ENCODE results near the gene TMEM63C. TPM values are rescaled to one million over a fixed set of nuclear protein-coding genes. Genes with fewer than 3 reads are reported as not detected.

The TMEM63C gene
- total RNA-seq, 3 donors from 2014 or later (not counting 1 experiment from before 2014, with no cell fraction given) = 1.5 to 5.1 (median 2.1) TPM

DNA sequence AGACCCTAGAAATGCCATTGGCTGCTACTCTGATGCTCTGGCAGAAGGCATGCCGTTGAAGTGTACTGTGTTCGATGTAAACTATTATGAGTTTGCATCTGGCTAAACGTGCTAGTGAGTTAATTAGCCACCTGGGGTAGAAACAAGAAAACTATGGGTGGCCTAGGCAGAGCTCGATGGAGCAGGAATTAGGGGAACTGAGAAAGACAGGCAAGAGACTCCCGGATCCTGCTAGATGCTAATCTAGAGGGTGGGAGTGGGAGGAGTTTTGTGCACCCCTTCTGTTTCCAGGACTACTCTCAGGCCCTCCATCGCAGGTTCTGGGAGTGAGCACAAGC, 32.0 kb downstream of the TMEM63C start:
- Histone ChIP-seq H3K4me3 (ENCODE audit: low read length) (no peak overlapping the region), H3K27ac (ENCODE audit: low read length) (no peak overlapping the region), H3K4me1 (ENCODE audit: control insufficient read depth, insufficient read depth, low read length) (no peaks in the 10 kb centered on the region), H3K27me3 (ENCODE audit: control insufficient read depth, insufficient read depth, low read length) (no peaks in the 10 kb centered on the region), H3K36me3 (ENCODE audit: control insufficient read depth, insufficient read depth, low read length) (no peaks in the 10 kb centered on the region), H3K9me3 (ENCODE audit: control insufficient read depth, insufficient read depth, low read length) (no peaks in the 10 kb centered on the region)
- Mint-ChIP-seq H3K27ac (no peak overlapping the region), H3K4me1 (peaks cover 0 to 3% of the 10 kb centered on the region in 2 donors), H3K36me3 (no peaks in the 10 kb centered on the region), H3K4me3 (no peak overlapping the region), H3K27me3 (ENCODE audit: low read depth in 2 of 2) (peaks cover 26 to 35% of the 10 kb centered on the region in 2 donors), H3K9me3 (no peaks in the 10 kb centered on the region)
- ATAC-seq = no peak
- DNase-seq = no peak
- intact Hi-C loops (cut with micrococcal nuclease) = no loop called here
- WGBS (ENCODE audit: insufficient coverage) = 35% methylated on average over 6 of the region's 6 CpGs
- no peak for TF ChIP-seq CTCF (IDR thresholded peaks at IDR 0.05)

DNA sequence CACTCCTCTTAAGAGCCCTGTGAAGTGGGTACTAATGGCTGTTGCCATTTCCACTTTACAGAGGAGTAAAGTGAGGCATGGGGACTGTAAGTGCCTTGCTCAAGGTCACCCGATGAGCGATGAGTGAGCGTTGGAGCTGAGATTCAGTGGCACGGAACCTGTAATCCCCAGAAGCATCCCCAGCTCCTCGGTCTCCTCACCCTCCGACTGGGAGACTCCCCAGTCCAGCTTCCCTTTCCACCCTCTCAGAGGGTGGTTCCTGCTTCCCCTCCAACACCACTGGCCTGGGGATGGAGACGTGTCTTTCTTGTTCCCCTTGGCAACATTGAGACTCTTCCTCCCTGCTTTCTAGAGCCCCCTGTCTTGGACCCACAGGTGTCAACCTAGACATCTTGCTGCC, 32.6 kb downstream of the TMEM63C start:
- no peaks in the 10 kb centered on the region for H3K4me1 ChIP-seq (ENCODE audit: control insufficient read depth, insufficient read depth, low read length)
- intact Hi-C loops (cut with micrococcal nuclease) = no loop called here
- H3K4me3 Mint-ChIP-seq = no peak overlapping the region
- no peak overlapping the region for H3K27ac ChIP-seq (ENCODE audit: low read length)
- H3K27ac Mint-ChIP-seq = no peak overlapping the region
- peaks cover 26 to 30% of the 10 kb centered on the region in 2 donors for H3K27me3 Mint-ChIP-seq (ENCODE audit: low read depth in 2 of 2)
- ATAC-seq (no peak), DNase-seq (no peak)
- no peaks in the 10 kb centered on the region for H3K27me3 ChIP-seq (ENCODE audit: control insufficient read depth, insufficient read depth, low read length)
- WGBS (ENCODE audit: insufficient coverage) = 84% methylated on average over 7 of the region's 7 CpGs
- no peaks in the 10 kb centered on the region for H3K9me3 Mint-ChIP-seq
- no peaks in the 10 kb centered on the region for H3K36me3 ChIP-seq (ENCODE audit: control insufficient read depth, insufficient read depth, low read length)
- no peak for TF ChIP-seq CTCF (IDR thresholded peaks at IDR 0.05)
- H3K4me1 Mint-ChIP-seq = no peaks in the 10 kb centered on the region
- H3K9me3 ChIP-seq (ENCODE audit: control insufficient read depth, insufficient read depth, low read length) = no peaks in the 10 kb centered on the region
- no peak overlapping the region for H3K4me3 ChIP-seq (ENCODE audit: low read length)
- H3K36me3 Mint-ChIP-seq = no peaks in the 10 kb centered on the region

- H3K9me3 Mint-ChIP-seq = no peaks in the 10 kb centered on the region
- no peak overlapping the region for H3K4me3 ChIP-seq (ENCODE audit: low read length)
- 72% methylated on average over 3 of the region's 3 CpGs for WGBS (ENCODE audit: insufficient coverage)
- H3K4me1 ChIP-seq (ENCODE audit: control insufficient read depth, insufficient read depth, low read length) = no peaks in the 10 kb centered on the region
- DNase-seq (no peak), ATAC-seq (no peak)
- no peak overlapping the region for H3K27ac ChIP-seq (ENCODE audit: low read length)
- no peaks in the 10 kb centered on the region for H3K27me3 ChIP-seq (ENCODE audit: control insufficient read depth, insufficient read depth, low read length)
- no peak overlapping the region for H3K27ac Mint-ChIP-seq
- H3K4me1 Mint-ChIP-seq = peaks cover 0 to 7% of the 10 kb centered on the region in 2 donors
- intact Hi-C loops (cut with micrococcal nuclease) = no loop called here
- H3K4me3 Mint-ChIP-seq = no peak overlapping the region
- TF ChIP-seq CTCF (IDR thresholded peaks at IDR 0.05) = no peak
- no peaks in the 10 kb centered on the region for H3K36me3 ChIP-seq (ENCODE audit: control insufficient read depth, insufficient read depth, low read length)
- H3K9me3 ChIP-seq (ENCODE audit: control insufficient read depth, insufficient read depth, low read length) = no peaks in the 10 kb centered on the region
- peaks cover 26% of the 10 kb centered on the region in 2 donors for H3K27me3 Mint-ChIP-seq (ENCODE audit: low read depth in 2 of 2)
- no peaks in the 10 kb centered on the region for H3K36me3 Mint-ChIP-seq
These were observed 36.0 kb downstream of the TMEM63C start for GRCh38 chr14:77217551-77217950.

- Mint-ChIP-seq H3K4me1 (peaks cover 0 to 7% of the 10 kb centered on the region in 2 donors), H3K4me3 (no peak overlapping the region), H3K27ac (no peak overlapping the region), H3K9me3 (no peaks in the 10 kb centered on the region), H3K27me3 (ENCODE audit: low read depth in 2 of 2) (peaks cover 12 to 20% of the 10 kb centered on the region in 2 donors), H3K36me3 (no peaks in the 10 kb centered on the region)
- Histone ChIP-seq H3K9me3 (ENCODE audit: control insufficient read depth, insufficient read depth, low read length) (no peaks in the 10 kb centered on the region), H3K27me3 (ENCODE audit: control insufficient read depth, insufficient read depth, low read length) (no peaks in the 10 kb centered on the region), H3K27ac (ENCODE audit: low read length) (no peak overlapping the region), H3K4me1 (ENCODE audit: control insufficient read depth, insufficient read depth, low read length) (no peaks in the 10 kb centered on the region), H3K4me3 (ENCODE audit: low read length) (no peak overlapping the region), H3K36me3 (ENCODE audit: control insufficient read depth, insufficient read depth, low read length) (no peaks in the 10 kb centered on the region)
- no peak for DNase-seq
- WGBS (ENCODE audit: insufficient coverage) = 69% methylated on average over 10 of the region's 10 CpGs
- ATAC-seq = no peak
- intact Hi-C loops (cut with micrococcal nuclease) = no loop called here
- TF ChIP-seq CTCF (IDR thresholded peaks at IDR 0.05) = no peak
These were observed 38.0 kb downstream of the TMEM63C start for GRCh38 chr14:77219591-77219990.

Data from natural killer cell (primary cell).